CMK (cell line): ENCODE measurements around the gene FAM222A.

Experiments used
- DNase-seq: peaks from one replicate; pipeline ENCODE4 v3.0.0-alpha.2; 2010; ENCODE audit warnings: low read depth

Gene FAM222A

DNA sequence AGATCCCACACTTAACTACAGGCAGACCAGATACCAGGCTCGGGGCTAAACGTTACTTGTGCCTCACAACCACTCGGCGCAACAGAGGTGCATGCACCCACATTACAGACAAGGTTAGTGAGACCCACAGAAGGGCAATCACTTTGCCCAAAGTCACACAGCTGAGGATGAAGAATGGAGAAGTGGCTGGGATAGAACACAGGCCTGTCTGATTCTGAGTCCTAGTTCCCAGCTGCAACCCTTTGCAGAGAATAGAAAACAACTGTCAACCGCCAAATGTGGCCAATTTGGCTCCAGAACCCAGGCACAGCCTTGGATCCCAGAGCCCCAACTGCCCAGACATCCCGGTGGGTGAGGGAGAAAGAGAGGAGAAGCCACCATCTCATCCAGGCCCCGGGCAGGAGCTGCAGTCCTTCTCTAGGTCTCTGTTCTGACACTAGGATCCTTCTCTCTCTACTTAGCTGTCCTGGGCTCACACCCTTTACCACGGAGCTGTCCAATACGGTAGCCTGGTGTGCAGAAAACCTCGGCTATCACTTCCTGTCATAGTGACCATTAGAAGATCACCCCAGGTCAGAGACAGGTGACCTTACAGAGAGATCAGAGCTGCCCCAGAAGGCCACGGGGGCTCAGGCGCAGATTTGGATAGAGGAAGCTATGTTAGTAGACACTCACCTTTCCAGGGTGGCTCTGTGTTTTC lies 59.1 kb downstream of the FAM222A start:
- no peak for DNase-seq

DNA sequence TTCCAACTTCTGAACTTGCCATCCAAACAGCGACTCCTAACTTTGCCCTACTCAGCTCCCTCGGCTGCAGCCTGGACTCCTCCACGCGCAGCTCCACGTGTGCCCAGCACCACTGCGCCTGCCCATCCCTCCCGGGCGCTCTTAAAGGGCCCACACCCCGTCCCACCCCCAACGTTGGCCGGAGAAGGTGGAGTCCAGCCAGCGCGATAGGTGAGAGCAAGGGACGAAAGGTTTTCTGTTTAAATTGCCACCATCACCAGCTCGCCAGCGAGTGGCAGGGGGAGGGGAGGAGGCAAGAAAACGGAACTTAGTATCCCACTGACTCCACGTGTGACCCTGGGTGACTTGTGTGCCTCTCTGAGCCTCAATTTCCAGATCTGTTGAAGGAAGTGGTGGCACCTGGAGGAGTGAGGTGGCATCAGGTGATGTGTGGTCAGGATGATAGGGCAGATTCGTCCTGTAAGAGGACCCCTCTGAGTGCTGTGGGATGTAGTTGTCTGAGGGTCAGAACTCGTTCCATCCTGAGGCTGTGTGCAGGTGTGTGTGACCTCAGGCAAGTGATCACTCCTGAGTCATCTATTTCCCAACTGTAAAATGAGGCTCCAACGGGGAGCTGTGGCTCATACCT lies 59.9 kb downstream of the FAM222A start:
- no peak for DNase-seq

DNA sequence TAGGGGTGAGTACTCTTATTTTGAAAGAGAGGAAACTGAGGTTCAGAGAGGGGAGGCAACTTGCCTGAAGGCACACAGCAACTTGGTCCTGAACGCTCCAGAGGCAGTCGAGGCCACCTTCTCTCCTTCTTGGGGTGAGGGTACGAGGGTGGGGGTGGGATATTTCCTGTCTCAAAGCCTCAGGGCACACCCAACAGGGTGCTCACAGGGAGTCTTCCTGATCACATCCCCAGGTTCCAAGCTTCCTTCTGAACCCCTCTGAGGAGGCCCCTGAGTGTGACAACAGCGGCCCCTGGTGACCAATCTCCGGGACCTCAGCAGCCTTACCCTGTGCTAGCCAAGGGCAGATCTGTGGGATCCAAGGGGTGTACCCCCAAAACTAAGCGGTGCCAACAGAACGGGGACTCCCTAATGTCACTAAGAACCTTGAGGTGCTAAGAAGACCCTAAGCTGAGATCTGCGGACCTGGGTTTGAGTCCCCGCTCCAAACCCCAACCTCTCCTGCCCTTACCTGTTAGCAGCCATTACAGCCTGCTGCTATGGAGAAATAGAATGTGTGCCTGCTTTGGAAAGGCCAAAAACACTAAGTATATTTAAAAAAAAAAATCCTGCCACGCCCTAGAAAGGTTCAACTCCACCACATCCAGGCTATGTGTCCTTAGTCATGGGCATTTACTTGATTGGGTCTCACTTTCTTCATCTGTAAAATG lies 61.7 kb downstream of the FAM222A start:
- peak; percentile 54 for DNase-seq

DNA sequence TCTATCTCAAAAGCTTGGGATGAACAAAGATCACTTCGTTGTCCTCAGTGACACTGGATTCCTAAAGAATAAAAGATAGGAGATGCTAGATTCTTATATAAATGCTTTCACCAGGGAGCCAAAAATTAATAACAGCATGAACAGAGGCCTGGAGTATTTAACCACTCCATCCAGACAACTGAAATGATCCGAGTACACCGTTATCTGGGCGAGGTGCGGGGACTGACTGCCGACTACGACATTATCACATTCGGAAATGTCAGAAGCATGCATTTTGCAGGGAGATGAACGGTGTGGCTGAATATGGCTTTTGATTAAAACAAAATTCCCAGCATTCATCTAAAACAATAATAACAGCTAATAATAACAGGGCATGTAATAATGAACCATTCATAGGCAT lies 63.0 kb downstream of the FAM222A start:
- no peak for DNase-seq

DNA sequence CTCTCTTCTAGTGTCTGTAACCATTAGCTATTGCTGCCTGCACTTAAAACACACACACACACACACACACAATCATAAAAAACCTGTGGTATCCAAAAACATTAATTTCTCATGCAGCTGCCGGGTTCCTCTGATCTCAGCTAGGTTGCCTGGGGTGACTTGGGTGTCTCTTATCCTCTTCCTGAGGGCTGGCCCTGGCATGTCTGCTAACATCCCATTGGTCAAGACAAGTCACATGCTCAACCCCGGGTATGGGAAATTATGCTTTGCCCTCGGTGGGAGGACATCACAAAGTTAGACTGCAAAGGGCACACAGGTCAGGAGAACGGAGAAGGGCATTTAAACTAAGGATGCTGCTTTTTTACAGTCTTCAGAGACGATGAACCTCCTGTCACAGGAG lies 63.9 kb downstream of the FAM222A start:
- peak; percentile 62 for DNase-seq

DNA sequence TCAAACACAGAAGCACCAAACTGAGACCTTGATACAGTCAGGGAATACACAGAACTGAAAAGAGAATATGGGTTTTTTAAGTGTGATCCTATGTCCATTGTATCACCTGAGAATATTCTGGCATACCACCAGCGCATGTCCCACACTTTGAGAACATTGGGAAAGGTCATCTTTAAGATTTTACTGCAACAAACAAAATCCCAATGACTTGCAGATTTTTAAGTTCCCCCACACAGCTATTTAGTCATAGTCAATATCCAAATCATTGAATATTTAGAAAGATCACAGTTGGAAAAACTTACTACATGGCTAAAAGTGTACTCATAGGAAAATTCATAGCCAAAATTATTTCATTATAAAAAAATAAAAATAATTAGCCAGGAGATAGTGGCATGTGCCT lies 65.1 kb downstream of the FAM222A start:
- no peak for DNase-seq

DNA sequence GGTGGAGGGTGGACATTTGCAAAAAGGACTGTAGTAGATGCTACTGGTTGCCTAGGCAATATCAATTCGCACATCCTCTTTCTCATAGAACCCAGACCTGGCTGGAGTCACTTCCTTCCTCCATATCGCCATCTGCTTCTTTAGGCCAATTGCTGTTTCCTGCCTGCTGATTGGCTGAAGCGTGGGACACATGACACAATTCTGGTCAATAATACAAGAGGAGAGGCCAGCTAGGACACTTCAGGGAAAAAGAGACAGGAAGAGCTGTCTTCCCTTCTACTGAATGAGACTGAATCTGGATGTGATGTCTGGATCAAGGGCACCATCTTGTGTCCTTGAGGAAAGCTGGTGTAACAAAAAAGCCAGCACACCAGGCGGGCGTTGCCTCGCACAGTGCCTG lies 65.8 kb downstream of the FAM222A start:
- DNase-seq, result no peak

DNA sequence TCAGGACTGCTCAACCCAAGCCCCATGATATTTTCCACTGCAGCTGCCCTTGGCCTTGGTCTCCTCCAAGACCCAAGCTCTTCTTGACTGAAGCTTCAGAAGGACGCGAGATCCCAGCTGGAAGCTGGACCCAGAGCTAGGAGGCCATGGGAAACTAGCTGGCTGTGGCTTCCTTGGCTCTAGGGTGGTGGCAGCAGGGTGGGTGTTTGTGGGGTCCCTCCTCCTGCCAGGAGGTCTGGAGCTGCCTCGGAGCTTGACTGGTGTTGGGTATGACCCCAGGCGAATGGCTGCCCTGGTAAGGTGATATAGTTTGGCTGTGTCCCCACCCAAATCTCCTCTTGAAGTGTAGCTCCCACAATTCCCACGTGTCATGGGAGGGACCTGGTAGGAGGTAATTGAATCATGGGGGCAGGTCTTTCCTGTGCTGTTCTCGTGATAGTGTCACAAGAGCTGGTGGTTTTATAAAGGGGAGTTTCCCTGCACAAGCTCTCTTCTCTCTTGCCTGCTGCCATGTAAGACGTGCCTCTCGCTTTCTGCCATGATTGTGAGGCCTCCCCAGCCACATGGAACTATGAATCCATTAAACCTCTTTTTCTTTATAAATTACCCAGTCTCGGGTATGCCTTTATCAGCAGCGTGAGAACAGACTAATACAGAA lies 68.2 kb downstream of the FAM222A start:
- no peak for DNase-seq

DNA sequence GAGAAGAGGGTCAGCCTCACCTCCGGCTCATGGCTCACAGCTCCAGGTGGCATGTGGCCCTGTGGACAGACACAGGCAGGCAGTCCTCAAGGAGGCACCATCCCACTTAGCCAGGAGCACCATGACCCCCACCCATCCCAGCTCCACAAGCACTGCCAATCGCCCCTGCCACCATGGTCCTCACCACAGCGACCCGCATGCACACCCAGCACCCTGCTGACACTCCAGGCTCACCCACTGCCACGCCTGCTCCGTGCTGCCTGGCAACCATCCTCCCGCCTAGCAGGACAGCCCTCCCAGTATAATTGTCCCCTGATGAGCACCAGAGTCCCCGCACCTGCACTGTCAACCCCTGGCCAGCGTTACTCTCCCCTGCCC lies 68.7 kb downstream of the FAM222A start:
- no peak for DNase-seq

DNA sequence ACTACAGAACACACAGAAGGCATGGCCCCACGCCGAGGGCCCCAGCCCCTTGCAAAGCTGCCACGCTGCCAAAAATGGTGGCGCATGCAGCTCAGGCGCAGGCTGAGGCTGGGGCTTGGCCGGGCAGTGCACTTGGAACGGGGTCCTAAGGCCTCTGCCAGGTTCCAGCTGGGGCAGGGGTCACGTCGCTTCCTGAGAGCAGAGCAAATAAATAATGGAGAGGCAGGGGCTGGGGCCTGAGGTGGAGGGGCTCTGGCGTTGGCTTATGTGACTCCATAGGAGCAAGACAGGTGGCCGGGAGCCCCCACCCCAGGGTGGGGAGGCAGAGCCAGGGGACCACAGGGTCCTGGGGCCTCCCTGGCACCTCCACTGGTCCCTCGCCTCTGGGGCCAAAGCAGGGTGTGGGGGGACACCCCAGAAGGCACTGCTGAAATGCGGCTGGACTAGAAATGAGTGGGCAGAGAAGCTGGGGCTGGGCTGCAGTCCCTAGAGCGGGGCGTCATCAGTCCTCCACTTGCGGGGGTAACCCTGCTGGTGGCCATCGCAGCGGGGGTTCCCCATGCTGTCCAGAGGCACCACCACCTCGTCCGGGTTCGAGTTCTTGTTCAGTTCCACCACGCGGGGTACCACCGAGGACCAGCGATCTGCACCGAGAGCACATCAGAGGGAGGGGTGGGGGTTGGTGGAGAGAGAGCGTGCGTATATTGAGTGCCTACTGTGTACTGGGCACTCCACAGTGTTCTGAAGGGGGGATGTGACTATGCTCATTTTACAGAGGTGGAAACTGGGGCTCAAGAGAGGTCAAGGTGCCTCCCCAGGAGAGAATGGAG lies 69.7 kb downstream of the FAM222A start:
- no peak for DNase-seq

DNA sequence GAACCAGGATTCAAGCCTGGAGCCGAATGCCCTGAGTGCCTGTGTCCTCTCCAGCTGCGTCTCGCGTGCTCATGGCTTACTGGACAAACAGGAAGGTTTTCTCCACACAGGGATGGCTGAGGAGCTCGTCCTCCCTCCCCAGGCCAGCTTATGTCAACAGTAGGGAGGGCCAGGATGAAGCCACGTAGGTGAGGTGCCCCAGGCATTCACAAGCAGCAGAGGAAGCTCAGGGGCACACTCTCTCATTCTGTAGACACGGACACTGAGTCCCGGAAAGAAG lies 70.3 kb downstream of the FAM222A start:
- no peak for DNase-seq

DNA sequence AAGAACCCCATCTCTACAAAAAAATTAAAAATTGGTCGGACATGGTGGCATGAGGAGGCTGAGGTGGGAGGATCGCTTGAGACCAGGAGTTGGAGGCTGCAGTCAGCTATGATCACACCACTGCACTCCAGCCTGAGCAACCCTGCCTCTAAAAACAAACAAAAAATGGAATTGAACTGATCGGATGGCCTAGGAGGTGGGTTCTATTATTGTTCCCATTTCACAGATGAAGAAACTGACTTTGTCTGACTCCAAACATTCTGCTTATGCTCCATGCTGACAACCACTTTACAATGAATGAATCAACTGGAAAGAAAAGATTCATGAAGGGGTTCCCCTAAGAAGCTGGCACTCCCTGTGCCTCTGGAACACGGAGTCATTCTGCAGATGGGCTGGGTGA lies 72.2 kb downstream of the FAM222A start:
- DNase-seq, result no peak

DNA sequence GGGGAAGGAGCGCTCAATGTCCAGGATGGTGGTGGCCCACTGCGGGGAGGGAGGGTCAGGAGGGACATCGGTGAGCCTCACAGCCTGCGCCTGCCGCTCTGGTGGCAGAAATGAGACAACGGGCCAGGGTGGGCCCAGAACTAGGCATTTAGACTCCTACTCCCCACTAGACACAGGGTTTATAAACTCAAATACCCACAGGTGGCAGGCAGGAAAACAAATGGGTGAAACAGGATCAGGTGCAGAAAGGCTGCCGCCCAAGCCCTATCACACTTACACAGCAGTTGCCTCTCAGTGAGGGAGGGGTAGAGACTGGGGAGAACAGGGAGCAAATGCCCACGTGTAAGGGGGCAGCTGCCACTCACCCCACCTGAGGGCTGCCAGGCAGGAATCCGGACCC lies 73.2 kb downstream of the FAM222A start:
- no peak for DNase-seq

DNA sequence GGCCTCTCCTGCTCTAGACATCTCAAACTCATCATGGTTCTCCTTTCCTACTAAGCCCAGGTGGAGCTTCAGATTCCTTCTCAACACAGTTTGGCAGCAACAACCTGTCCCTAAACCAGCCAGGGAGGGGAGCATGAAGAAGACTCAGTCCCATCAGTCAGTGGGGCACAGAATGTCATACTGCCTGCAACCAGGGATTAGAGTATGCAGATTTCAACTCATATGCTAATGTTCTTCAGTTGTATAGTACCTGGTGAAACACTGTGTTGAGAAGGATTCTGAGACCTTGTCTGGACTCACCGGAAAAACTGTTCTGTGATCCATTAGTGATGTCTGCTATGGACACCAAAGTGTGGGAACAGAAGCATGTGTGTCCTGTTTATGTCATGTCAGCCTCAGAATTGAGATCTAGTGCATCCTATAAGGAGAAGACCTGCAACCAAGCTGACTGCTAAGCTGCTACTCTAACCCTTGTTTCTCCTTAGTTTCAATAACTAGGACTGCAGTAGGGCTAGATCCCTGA lies 76.0 kb downstream of the FAM222A start:
- no peak for DNase-seq

DNA sequence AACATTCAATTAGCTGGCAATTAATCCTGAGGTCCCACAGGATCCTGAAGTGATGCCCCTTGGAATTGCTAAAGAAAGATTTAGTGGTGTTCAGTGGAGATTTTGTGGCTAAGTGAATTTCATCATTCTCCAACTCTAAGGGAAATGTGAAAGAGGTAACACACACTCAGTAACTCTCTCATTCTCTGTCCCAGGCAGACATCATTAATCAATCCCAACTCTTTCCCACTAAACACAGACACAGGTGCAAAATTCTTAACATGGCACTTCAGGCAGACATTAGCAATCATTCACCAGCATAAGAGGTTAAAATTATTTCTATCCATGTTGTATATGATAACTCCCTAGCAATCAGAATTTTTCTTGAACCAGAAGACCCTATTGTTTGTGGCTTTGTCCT lies 79.4 kb downstream of the FAM222A start:
- DNase-seq, result no peak

DNA sequence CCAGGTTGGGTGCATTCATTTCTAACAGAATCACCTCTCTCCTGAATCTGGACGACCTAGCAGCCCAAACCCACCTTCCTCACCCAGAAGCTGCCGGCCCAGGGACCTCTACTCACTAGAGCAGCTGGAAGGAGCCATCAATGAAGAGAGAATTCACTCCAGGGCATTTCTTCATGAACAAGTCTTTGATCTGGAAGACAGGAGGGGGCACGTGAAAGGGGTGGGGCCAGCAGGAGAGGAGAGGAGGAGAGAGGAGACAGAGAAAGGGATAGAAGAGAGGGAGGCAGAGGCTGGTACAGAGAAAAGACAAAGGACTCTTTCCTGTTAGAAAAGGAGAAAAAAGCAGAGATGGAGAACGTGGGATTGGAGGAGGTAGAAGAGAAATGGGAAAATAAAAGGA lies 79.8 kb downstream of the FAM222A start:
- no peak for DNase-seq

DNA sequence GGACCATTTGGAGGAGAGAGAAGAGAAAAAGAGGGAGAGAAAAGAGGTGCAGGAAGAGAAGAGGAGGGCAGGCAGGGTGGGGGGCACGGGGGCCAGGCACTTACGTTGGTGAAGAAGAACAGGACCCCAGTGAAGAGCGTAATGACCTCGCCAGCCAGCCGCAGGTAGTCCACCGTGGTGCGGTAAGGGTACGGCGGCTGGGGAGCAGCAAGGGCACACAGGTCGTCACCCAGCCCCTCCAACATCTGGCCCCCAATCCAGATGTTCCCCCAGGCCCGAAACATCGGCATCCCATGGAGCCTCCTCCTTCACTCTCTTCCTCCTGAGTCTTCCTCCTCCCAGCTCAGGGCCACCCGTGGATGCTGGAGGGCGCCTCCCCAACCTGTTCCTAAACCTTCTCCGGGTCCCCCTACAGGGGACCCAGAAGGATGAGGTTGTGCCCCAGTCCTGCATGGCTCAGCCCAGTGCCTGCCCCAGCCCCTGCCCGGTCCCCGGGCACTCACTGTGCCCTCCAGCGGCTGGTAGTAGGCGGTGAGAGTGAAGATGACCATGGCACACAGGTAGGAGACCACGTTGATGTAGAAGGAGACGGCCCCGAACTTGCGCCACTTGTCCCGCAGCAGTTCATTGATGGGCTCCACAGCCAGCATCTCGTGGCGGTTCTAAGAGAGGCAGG lies 80.3 kb downstream of the FAM222A start:
- DNase-seq, result no peak

DNA sequence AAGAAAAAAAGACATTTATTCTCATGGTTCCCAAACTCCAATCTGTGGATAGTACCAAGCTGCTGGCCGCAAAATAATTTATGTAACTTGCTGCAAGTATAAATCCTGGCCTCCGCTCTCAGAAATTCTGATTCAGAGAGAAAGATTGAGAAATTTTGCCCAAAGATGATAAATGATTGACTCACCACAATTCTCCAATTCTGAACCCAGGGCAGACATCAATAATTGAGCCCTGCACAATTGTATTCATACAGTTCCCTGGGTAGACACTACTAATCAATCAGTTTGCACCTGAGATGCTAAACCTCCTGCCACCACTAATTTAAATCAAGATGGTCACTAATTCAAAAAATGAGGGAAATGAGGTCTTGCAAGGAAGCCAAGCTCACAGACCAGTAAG lies 81.4 kb downstream of the FAM222A start:
- DNase-seq, result no peak

DNA sequence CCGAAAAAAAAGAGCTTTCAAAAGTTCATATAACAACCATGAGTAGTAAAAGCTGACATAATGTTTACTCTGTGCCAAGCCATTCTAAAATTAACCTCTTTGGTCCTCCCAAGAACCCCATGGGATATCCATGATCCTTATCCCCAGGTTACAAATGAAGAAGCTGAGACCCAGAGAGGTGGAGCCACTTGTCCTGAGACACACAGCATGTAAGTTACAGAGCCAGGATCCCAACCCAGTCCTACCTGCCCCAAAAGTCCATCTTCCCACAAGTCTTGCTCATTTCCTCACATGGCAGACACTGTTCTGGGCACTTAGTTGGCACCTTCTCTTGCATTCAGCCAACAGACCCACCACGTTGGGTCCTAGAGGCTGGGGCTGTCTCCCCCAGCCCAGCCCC lies 82.4 kb downstream of the FAM222A start:
- DNase-seq, result no peak

DNA sequence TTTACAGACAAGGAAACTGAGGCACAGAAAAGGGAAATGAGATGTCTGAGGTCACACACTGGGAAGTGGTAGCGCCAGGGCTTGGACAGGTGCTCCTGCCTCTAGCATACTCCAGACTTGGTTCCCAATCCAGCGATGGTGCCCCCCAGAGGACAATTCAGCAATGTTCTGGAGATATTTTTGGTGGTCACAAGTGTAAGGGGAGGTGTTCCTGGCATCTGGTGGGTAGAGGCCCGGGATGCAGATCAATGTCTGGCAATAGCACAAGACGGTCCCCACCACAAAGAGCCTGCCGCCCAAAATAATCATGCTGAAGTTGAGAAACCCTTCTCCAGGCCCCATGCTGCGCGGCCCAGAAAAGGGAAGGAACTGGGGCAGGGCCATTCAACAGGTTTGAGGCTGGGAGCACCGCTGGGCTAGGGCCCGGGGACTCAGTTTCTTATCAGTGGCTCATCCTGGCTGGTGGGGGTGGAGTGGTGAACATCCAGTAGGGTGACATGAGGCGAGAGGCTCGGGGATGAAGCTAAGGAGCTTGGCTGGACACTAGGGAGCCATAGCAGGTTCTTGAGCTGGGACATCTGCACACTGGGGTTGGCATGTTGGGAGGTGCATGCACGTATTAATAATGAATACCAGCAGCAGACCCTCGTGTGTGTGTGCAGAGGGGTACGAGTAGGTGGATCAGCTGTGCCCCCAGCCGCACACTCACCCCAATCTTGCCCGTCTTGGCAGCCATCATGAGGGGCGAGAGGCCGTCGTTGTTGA lies 84.5 kb downstream of the FAM222A start:
- DNase-seq, result peak; percentile 40

DNA sequence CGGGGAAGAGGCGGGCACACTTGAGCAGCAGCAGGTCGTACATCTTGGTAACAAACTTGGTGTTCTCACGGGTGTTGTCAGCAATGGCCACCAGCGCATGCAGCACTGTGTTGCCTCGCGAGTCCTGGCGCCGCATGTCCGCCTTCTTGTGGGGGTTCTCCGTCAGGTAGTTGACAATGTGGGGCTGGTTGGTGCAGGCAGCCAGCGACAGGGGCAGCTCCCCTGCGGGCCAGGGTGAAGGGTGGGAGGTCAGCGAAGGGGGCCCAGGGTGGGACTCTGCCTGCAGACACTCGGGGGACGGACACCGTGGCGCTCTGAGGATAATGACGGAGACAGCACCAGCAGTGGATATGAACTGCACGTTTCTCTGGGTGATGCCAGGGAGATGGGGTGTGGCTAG lies 85.1 kb downstream of the FAM222A start:
- no peak for DNase-seq
